ENCODE measurements around the gene BNIP5. TPM values are rescaled to one million over a fixed set of nuclear protein-coding genes. Genes with fewer than 3 reads are reported as not detected.

Gene BNIP5
- total RNA-seq, 1 experiment from 2014 or later, result not detected

DNA sequence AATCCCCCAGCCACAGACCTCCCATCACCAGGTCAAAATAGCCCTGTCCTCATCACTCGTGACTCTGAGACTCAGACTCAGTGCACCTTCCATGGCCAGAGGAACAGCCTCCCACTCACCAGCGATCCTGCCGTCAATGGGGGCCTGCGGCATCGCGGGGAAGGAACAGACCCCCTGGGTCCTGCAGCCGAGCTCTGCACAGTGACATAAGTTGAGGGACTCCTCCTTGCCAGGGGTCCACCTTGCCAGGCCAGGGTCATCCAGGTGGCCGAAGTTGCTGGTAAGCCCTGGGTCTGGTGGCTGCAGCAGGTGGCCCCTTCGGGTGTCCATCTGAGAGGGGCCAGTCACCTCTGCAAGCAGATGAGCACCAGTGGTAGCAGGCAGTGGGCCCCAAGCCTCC is 34.5 kb upstream of the BNIP5 start:
- POLR2A ChIA-PET, result no interaction called here
- DNase-seq (ENCODE audit: low spot score) (no peak), ATAC-seq (no peak)
- CTCF ChIA-PET, result interaction anchor here (1.4 kb wide), 1 partner anchor 11 kb away, joined by 3 read pairs; no protein-coding TSS in a partner anchor
- Mint-ChIP-seq H3K27ac (no peak overlapping the region), H3K9me3 (no peaks in the 10 kb centered on the region), H3K36me3 (no peaks in the 10 kb centered on the region), H3K4me3 (no peak overlapping the region), H3K4me1 (peaks cover 8% of the 10 kb centered on the region), H3K27me3 (ENCODE audit: low read depth) (no peaks in the 10 kb centered on the region)
- TF ChIP-seq SOX15 (CRISPR knock-in tag; IDR thresholded peaks at IDR 0.05) (no peak), ATF1 (CRISPR knock-in tag; IDR thresholded peaks at IDR 0.05) (no peak)
- TF ChIP-seq, protein P1, sequence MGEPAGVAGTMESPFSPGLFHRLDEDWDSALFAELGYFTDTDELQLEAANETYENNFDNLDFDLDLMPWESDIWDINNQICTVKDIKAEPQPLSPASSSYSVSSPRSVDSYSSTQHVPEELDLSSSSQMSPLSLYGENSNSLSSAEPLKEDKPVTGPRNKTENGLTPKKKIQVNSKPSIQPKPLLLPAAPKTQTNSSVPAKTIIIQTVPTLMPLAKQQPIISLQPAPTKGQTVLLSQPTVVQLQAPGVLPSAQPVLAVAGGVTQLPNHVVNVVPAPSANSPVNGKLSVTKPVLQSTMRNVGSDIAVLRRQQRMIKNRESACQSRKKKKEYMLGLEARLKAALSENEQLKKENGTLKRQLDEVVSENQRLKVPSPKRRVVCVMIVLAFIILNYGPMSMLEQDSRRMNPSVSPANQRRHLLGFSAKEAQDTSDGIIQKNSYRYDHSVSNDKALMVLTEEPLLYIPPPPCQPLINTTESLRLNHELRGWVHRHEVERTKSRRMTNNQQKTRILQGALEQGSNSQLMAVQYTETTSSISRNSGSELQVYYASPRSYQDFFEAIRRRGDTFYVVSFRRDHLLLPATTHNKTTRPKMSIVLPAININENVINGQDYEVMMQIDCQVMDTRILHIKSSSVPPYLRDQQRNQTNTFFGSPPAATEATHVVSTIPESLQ (CRISPR knock-in tag; IDR thresholded peaks at IDR 0.05), result no peak

DNA sequence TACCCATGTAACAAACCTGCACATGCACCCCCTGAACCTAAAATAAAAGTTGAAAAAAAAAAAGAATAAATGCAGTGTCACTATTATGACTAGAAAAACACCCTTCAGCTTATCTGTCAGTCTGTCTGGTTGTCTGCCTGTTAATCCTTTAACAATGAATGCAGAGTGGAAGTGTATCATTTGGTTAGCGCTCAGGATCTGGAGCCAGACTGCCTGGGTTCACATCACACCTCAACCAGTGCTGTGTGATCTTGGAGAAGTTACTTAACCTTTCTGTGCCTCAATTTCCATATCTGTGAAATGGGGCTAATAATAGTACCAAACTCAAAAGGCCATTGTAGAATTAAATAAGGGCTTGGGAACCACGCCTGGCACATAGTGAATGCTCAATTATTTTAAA is 34.0 kb upstream of the BNIP5 start:
- TF ChIP-seq, protein P2, sequence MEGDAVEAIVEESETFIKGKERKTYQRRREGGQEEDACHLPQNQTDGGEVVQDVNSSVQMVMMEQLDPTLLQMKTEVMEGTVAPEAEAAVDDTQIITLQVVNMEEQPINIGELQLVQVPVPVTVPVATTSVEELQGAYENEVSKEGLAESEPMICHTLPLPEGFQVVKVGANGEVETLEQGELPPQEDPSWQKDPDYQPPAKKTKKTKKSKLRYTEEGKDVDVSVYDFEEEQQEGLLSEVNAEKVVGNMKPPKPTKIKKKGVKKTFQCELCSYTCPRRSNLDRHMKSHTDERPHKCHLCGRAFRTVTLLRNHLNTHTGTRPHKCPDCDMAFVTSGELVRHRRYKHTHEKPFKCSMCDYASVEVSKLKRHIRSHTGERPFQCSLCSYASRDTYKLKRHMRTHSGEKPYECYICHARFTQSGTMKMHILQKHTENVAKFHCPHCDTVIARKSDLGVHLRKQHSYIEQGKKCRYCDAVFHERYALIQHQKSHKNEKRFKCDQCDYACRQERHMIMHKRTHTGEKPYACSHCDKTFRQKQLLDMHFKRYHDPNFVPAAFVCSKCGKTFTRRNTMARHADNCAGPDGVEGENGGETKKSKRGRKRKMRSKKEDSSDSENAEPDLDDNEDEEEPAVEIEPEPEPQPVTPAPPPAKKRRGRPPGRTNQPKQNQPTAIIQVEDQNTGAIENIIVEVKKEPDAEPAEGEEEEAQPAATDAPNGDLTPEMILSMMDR (IDR thresholded peaks at IDR 0.05), result no peak
- TF ChIP-seq, protein P3, sequence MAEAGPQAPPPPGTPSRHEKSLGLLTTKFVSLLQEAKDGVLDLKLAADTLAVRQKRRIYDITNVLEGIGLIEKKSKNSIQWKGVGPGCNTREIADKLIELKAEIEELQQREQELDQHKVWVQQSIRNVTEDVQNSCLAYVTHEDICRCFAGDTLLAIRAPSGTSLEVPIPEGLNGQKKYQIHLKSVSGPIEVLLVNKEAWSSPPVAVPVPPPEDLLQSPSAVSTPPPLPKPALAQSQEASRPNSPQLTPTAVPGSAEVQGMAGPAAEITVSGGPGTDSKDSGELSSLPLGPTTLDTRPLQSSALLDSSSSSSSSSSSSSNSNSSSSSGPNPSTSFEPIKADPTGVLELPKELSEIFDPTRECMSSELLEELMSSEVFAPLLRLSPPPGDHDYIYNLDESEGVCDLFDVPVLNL (CRISPR knock-in tag; IDR thresholded peaks at IDR 0.05; ENCODE audit: borderline replicate concordance, low read depth), result no peak
- TF ChIP-seq RORB (CRISPR knock-in tag; IDR thresholded peaks at IDR 0.05) (no peak), ZBTB21 (CRISPR knock-in tag; IDR thresholded peaks at IDR 0.05; ENCODE audit: borderline replicate concordance) (no peak), ZNF263 (CRISPR knock-in tag; IDR thresholded peaks at IDR 0.05; ENCODE audit: low read depth) (no peak)
- TF ChIP-seq, protein P4, sequence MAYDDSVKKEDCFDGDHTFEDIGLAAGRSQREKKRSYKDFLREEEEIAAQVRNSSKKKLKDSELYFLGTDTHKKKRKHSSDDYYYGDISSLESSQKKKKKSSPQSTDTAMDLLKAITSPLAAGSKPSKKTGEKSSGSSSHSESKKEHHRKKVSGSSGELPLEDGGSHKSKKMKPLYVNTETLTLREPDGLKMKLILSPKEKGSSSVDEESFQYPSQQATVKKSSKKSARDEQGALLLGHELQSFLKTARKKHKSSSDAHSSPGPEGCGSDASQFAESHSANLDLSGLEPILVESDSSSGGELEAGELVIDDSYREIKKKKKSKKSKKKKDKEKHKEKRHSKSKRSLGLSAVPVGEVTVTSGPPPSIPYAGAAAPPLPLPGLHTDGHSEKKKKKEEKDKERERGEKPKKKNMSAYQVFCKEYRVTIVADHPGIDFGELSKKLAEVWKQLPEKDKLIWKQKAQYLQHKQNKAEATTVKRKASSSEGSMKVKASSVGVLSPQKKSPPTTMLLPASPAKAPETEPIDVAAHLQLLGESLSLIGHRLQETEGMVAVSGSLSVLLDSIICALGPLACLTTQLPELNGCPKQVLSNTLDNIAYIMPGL (CRISPR knock-in tag; IDR thresholded peaks at IDR 0.05), result no peak
- TF ChIP-seq, protein P5, sequence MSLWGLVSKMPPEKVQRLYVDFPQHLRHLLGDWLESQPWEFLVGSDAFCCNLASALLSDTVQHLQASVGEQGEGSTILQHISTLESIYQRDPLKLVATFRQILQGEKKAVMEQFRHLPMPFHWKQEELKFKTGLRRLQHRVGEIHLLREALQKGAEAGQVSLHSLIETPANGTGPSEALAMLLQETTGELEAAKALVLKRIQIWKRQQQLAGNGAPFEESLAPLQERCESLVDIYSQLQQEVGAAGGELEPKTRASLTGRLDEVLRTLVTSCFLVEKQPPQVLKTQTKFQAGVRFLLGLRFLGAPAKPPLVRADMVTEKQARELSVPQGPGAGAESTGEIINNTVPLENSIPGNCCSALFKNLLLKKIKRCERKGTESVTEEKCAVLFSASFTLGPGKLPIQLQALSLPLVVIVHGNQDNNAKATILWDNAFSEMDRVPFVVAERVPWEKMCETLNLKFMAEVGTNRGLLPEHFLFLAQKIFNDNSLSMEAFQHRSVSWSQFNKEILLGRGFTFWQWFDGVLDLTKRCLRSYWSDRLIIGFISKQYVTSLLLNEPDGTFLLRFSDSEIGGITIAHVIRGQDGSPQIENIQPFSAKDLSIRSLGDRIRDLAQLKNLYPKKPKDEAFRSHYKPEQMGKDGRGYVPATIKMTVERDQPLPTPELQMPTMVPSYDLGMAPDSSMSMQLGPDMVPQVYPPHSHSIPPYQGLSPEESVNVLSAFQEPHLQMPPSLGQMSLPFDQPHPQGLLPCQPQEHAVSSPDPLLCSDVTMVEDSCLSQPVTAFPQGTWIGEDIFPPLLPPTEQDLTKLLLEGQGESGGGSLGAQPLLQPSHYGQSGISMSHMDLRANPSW (CRISPR knock-in tag; conservative IDR thresholded peaks at IDR 0.05; ENCODE audit: low read depth), result no peak
- Mint-ChIP-seq H3K4me3 (no peak overlapping the region), H3K4me1 (peaks cover 6% of the 10 kb centered on the region), H3K9me3 (no peaks in the 10 kb centered on the region), H3K36me3 (no peaks in the 10 kb centered on the region), H3K27ac (no peak overlapping the region), H3K27me3 (ENCODE audit: low read depth) (no peaks in the 10 kb centered on the region)
- ATAC-seq (no peak), DNase-seq (ENCODE audit: low spot score) (no peak)
- POLR2A ChIA-PET, result no interaction called here
- CTCF ChIA-PET, result no interaction called here
